PFSK-1 (cell line): ENCODE data around the gene NAV3.

Experiments used
- FOXP2 ChIP-seq: optimal IDR thresholded peaks from 2 replicates; pipeline ENCODE3; 2011; ENCODE audit warnings: borderline replicate concordance, control low read depth, inconsistent platforms; ENCODE audit not compliant: insufficient read depth; ENCODE audit errors: extremely low read length, extremely low read depth
- POLR2AphosphoS5 ChIP-seq: IDR thresholded peaks from 2 replicates; pipeline ENCODE4 v1.6.1; 2012; ENCODE audit warnings: low read depth, mild to moderate bottlenecking, control low read depth, low read length, moderate library complexity
- REST ChIP-seq, 2 experiments: IDR thresholded peaks; 2 replicates each; pipeline versions ENCODE4 v1.6.1 to v1.8.0; 2011 to 2012; ENCODE audit warnings: low read depth in 2 of 2, low read length in 2 of 2, control low read depth in 1 of 2, inconsistent platforms in 1 of 2, mild to moderate bottlenecking in 1 of 2, moderate library complexity in 1 of 2; ENCODE audit not compliant: insufficient read depth in 1 of 2
- SIN3A ChIP-seq: IDR thresholded peaks from 2 replicates; pipeline ENCODE4 v1.6.1; 2012; ENCODE audit warnings: mild to moderate bottlenecking, low read length, moderate library complexity, borderline replicate concordance; ENCODE audit not compliant: insufficient read depth
- TAF1 ChIP-seq: IDR thresholded peaks from 2 replicates; pipeline ENCODE4 v1.6.1; 2012; ENCODE audit warnings: low read length, control low read depth, borderline replicate concordance; ENCODE audit not compliant: insufficient read depth

DNA sequence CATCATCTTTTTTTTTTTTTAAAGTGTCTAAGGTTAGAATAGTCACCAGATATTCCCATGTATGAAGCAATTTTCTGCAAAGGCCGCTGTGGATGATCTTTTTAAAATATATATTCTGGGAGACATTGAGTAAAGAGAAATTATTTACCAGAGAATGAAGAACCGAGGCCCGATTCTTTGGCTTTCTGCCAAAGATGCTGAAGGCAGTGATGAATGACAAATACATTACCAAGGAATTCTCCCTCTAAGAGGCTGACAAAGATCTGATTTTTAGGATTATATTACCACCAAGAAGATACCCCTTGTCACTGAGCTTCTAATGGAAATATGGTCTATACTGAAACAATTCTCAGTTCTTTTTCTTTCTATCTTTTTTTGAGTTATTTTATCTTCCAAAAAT is 336.8 kb downstream of the NAV3 start:
- TF ChIP-seq POLR2AphosphoS5 (no peak), TAF1 (no peak), FOXP2 (no peak), REST (IDR thresholded peaks at IDR 0.05; ENCODE audit: insufficient read depth in 1 of 2, low read depth in 2 of 2, low read length in 2 of 2) (no peak), SIN3A (no peak)
